Endothelial cell of umbilical vein (primary cell): ENCODE results near the gene FOXP1. TPM values are rescaled to one million over a fixed set of nuclear protein-coding genes. Genes with fewer than 3 reads are reported as not detected.

Source experiments
- BruUV-seq: library from RNA; stranded (reverse); fragments of 400-500 nt; replicated peaks from 2 replicates; lab custom pipeline; 2021; lab: Mats Ljungman, UMichigan
- CTCF ChIA-PET: fragments of 300-600, 350-600 bp; sonication (Branson Sonifier 250); formaldehyde crosslinking; loops from one replicate; lab custom pipeline; 2021; ENCODE audit warnings: antibody characterized with exemption, inconsistent platforms; lab: Charles Lee
- POLR2A ChIA-PET: fragments of 300-600, 350-600 bp; sonication (Branson Sonifier 250); formaldehyde crosslinking; loops from one replicate; lab custom pipeline; 2021; ENCODE audit warnings: antibody characterized with exemption, inconsistent platforms; lab: Charles Lee
- DNase-seq: peaks from one replicate; pipeline ENCODE4 v3.0.0-alpha.2; 2011; ENCODE audit warnings: low read depth, low spot score
- FAIRE-seq: peaks from 2 replicates; lab custom pipeline; 2011; peaks lifted over from hg19 to GRCh38; lab: Jason Lieb, UNC
- H2AFZ ChIP-seq: 2 replicates; pipeline ENCODE4 v1.6.0; 2012; ENCODE audit warnings: low read depth, low read length, control low read depth, inconsistent platforms
- H3K27ac ChIP-seq: 2 replicates; pipeline ENCODE4 v1.5.1; 2011; ENCODE audit warnings: low read depth, mild to moderate bottlenecking, control low read depth, low read length, moderate library complexity; ENCODE audit not compliant: insufficient read depth
- H3K27me3 ChIP-seq, 2 experiments: 2 replicates each; pipeline versions ENCODE4 v1.6.0 to v1.6.1; 2011; ENCODE audit warnings: low read length in 2 of 2, mixed read lengths in 1 of 2; ENCODE audit not compliant: control insufficient read depth in 2 of 2, insufficient read depth in 2 of 2
- H3K36me3 ChIP-seq, 2 experiments: 2 replicates in 1 of 2; 3 replicates in 1 of 2; pipeline ENCODE4 v1.5.1; 2011; ENCODE audit warnings: low read length in 2 of 2, mild to moderate bottlenecking in 1 of 2, moderate library complexity in 1 of 2; ENCODE audit not compliant: control insufficient read depth in 2 of 2, insufficient read depth in 2 of 2; ENCODE audit errors: extremely low read depth in 1 of 2
- H3K4me1 ChIP-seq: 3 replicates; pipeline ENCODE4 v1.5.1; 2011; ENCODE audit warnings: mild to moderate bottlenecking, low read length; ENCODE audit not compliant: control insufficient read depth, insufficient read depth; ENCODE audit errors: extremely low read depth
- H3K4me2 ChIP-seq: 2 replicates; pipeline ENCODE4 v1.6.1; 2011; ENCODE audit warnings: low read length, control low read depth, mixed read lengths; ENCODE audit not compliant: insufficient read depth
- H3K4me3 ChIP-seq, 3 experiments: fragments of 200-600 bp in 1 of 3; sonication (generic), shearing (Covaris generic) in 1 of 3; replicated peaks in 1 of 3; 2 replicates each; pipeline ENCODE4 v1.5.1; 2011 to 2016; ENCODE audit warnings: control low read depth in 3 of 3, low read length in 3 of 3, mild to moderate bottlenecking in 2 of 3, inconsistent platforms in 1 of 3, low read depth in 1 of 3, moderate library complexity in 1 of 3; ENCODE audit not compliant: insufficient read depth in 1 of 3
- H3K79me2 ChIP-seq: 2 replicates; pipeline ENCODE4 v1.6.0; 2012; ENCODE audit warnings: low read length, inconsistent platforms; ENCODE audit not compliant: control insufficient read depth, insufficient read depth
- H3K9ac ChIP-seq: replicated peaks from 2 replicates; pipeline ENCODE3; 2011; ENCODE audit warnings: low read length, control low read depth; ENCODE audit not compliant: insufficient read depth; ENCODE audit errors: extremely low read depth
- H3K9me1 ChIP-seq: replicated peaks from 3 replicates; pipeline ENCODE4 v1.6.0; 2011; ENCODE audit warnings: mild to moderate bottlenecking, low read length; ENCODE audit not compliant: control insufficient read depth, insufficient read depth; ENCODE audit errors: extremely low read depth
- H3K9me3 ChIP-seq: replicated peaks from 2 replicates; pipeline ENCODE4 v1.5.1; 2012; ENCODE audit warnings: low read length, inconsistent platforms; ENCODE audit not compliant: control insufficient read depth, insufficient read depth
- H4K20me1 ChIP-seq: replicated peaks from 2 replicates; pipeline ENCODE3; 2011; ENCODE audit warnings: mild to moderate bottlenecking, low read length; ENCODE audit not compliant: control insufficient read depth, insufficient read depth; ENCODE audit errors: extremely low read depth
- CTCF ChIP-seq, 2 donors: IDR thresholded peaks; 1 replicate in 1 of 2; 2 replicates in 1 of 2; pipeline ENCODE4 v1.5.1; 2011; ENCODE audit warnings: low read length in 2 of 2, mild to moderate bottlenecking in 2 of 2, moderate library complexity in 2 of 2, control low read depth in 1 of 2, inconsistent platforms in 1 of 2, low read depth in 1 of 2; ENCODE audit not compliant: insufficient read depth in 1 of 2; ENCODE audit errors: extremely low read depth in 1 of 2
- EZH2 ChIP-seq: IDR thresholded peaks from 2 replicates; pipeline ENCODE4 v1.6.1; 2012; ENCODE audit warnings: borderline replicate concordance, low read depth, mild to moderate bottlenecking, moderate library complexity, low read length, inconsistent platforms; ENCODE audit not compliant: severe bottlenecking
- JUN ChIP-seq: IDR thresholded peaks from 2 replicates; pipeline ENCODE4 v1.6.1; 2011; ENCODE audit warnings: borderline replicate concordance, low read depth; ENCODE audit not compliant: insufficient read length, insufficient read depth
- POLR2A ChIP-seq: IDR thresholded peaks from 2 replicates; pipeline ENCODE4 v1.6.1; 2012; ENCODE audit warnings: low read depth, mild to moderate bottlenecking, control low read depth, low read length
- dilution Hi-C: fragments of 300-500 bp; cut with MboI; formaldehyde crosslinking; loops from one replicate; pipeline ENCODE4 v1.15.0; 2019; ENCODE audit warnings: low sequenced_read_pairs; ENCODE audit not compliant: extremely low pct_ligation_motif_present
- intact Hi-C: fragments of 100-400 bp; cut with micrococcal nuclease; formaldehyde crosslinking; loops from one replicate; pipeline ENCODE4 v1.10.0; 2022
- polyA plus RNA-seq, 4 experiments: library from polyadenylated mRNA; depleted of rRNA in 3 of 4; stranded (reverse) in 3 of 4; unstranded in 1 of 4; fragments of >200 nt; gene quantifications; 2 replicates each; pipeline versions ENCODE4 v1.2.1 to v1.2.3, GENCODE V29; 2011 to 2012; ENCODE audit warnings: missing spikeins in 1 of 4
- total RNA-seq: library from RNA; stranded (reverse); gene quantifications from 2 replicates; pipeline ENCODE4 v1.2.3, GENCODE V29; 2021

FOXP1 gene
- total and polyA plus RNA-seq, 2 donors (not counting 3 experiments of a cell fraction or from before 2014, with no cell fraction given): 41.0 to 107 TPM

DNA sequence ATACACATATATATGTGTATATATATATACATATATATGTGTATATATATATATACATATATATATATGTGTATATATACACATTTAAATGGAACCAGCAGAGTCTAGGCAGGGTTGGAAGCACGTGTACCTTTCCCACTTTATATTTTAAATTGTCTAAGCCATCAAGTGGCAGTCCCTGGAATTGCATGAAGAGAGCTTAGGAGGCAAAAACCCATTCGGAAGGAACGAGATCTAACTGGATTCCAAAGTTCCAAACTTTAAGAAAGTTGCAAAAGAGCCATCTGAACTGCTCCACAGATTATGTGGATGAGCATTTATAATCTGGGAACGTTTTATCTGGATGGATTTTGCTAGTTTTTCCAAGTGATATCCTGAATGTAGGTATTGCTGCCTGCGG, 186.5 kb downstream of the FOXP1 start:
- POLR2A ChIA-PET: interaction anchor here (1.0 kb wide), 1 partner anchor 188 kb away, joined by 3 read pairs; no protein-coding TSS in a partner anchor
- no peak for TF ChIP-seq EZH2
- no peak for TF ChIP-seq POLR2A
- no peak for TF ChIP-seq JUN
- TF ChIP-seq CTCF (IDR thresholded peaks at IDR 0.05; ENCODE audit: extremely low read depth in 1 of 2, insufficient read depth in 1 of 2, low read depth in 1 of 2, low read length in 2 of 2): peak; percentile 39 to 40
- intact Hi-C loops (loop anchor here (10.0 kb wide), 4 partner anchors 262 to 852 kb away; no protein-coding TSS in a partner anchor), dilution Hi-C loops (no loop called here)
- Histone ChIP-seq H3K9me1 (no peaks in the 10 kb centered on the region), H3K27me3 (no peaks in the 10 kb centered on the region), H3K4me2 (no peak overlapping the region), H2AFZ (no peak overlapping the region), H3K4me1 (peaks cover 19% of the 10 kb centered on the region), H3K4me3 (no peak overlapping the region), H3K36me3 (no peaks in the 10 kb centered on the region), H3K79me2 (no peaks in the 10 kb centered on the region), H4K20me1 (no peaks in the 10 kb centered on the region), H3K9ac (no peak overlapping the region), H3K9me3 (no peaks in the 10 kb centered on the region), H3K27ac (no peak overlapping the region)
- BruUV-seq: no TSS peak
- DNase-seq (peak; percentile 54), FAIRE-seq (no peak)
- CTCF ChIA-PET: interaction anchor here (0.6 to 3.7 kb wide), 60 partner anchors 9 to 865 kb away, joined by 3 to 20 read pairs (median 4); no protein-coding TSS in a partner anchor
